ENCODE measurements around the gene TRIM49D2. TPM values are rescaled to one million over a fixed set of nuclear protein-coding genes. Genes with fewer than 3 reads are reported as not detected.
"Not testable (repeated sequence)": the region's sequence is repeated elsewhere in the genome, so short reads cannot be mapped to it uniquely, and the experiment has no call there.

TRIM49D2 gene
- total RNA-seq = not detected
- long read RNA-seq = 0 reads

- DNase-seq (ENCODE audit: missing footprints); intact Hi-C loops (cut with DNase I); ATAC-seq: not testable (repeated sequence)
These were observed at the start of gene TRIM49D2 for GRCh38 chr11:89923764-89924163. Gene TRIM49D2, plus strand, starts transcription at chr11:89924064. Its CDS starts 2,698 bp downstream, at chr11:89926762.

GRCh38 chr11:89877511-89877910, 46.4 kb upstream of the TRIM49D2 start:
- ATAC-seq; intact Hi-C loops (cut with DNase I): not testable (repeated sequence)
- DNase-seq (ENCODE audit: missing footprints) = peak; percentile 20

- DNase-seq (ENCODE audit: missing footprints); ATAC-seq; intact Hi-C loops (cut with DNase I): not testable (repeated sequence)
These were observed 30.6 kb upstream of the TRIM49D2 start for GRCh38 chr11:89893245-89893644.

- intact Hi-C loops (cut with DNase I); DNase-seq (ENCODE audit: missing footprints); ATAC-seq: not testable (repeated sequence)
These were observed 23.1 kb upstream of the TRIM49D2 start for GRCh38 chr11:89900809-89901208.

GRCh38 chr11:89922195-89922660, 1.6 kb upstream of the TRIM49D2 start, which contains the start of gene TRIM49D1:
Gene TRIM49D1, minus strand, starts transcription at chr11:89922245. Its CDS starts 4,535 bp downstream, at chr11:89917710.
- intact Hi-C loops (cut with DNase I) = no loop called here
- ATAC-seq (no peak), DNase-seq (ENCODE audit: missing footprints) (peak; percentile 17)

GRCh38 chr11:89960833-89961232, 37.0 kb downstream of the TRIM49D2 start:
- ATAC-seq; intact Hi-C loops (cut with DNase I); DNase-seq (ENCODE audit: missing footprints): not testable (repeated sequence)

GRCh38 chr11:89965737-89966136, 41.9 kb downstream of the TRIM49D2 start, which contains the start of gene TRIM64:
Gene TRIM64, plus strand, starts transcription at chr11:89966037. Its CDS starts 2,467 bp downstream, at chr11:89968504.
- ATAC-seq; intact Hi-C loops (cut with DNase I); DNase-seq (ENCODE audit: missing footprints): not testable (repeated sequence)

Other genes starting within 250 kb of the TRIM49D2 start
- gene TRIM77, start 213.8 kb upstream of the TRIM49D2 start, total RNA-seq = not detected
- gene TRIM49, start 115.5 kb upstream of the TRIM49D2 start, total RNA-seq = not detected
- gene TRIM64B, start 45.6 kb upstream of the TRIM49D2 start, total RNA-seq = not detected
- not detected for gene TRIM49D1, start 1.8 kb upstream of the TRIM49D2 start, total RNA-seq
- not detected for gene TRIM64, start 42.0 kb downstream of the TRIM49D2 start, total RNA-seq
- not detected for gene TRIM49C, start 107.0 kb downstream of the TRIM49D2 start, total RNA-seq
- not detected for gene UBTFL1, start 161.9 kb downstream of the TRIM49D2 start, total RNA-seq
- gene NAALAD2, start 210.6 kb downstream of the TRIM49D2 start, total RNA-seq = 1.1 TPM

Measured in Right ventricle myocardium inferior (tissue), 1 donor.